ENCODE data around the gene DGCR2. TPM values are rescaled to one million over a fixed set of nuclear protein-coding genes. Genes with fewer than 3 reads are reported as not detected.

Gene DGCR2
- total RNA-seq, 4 donors from 2014 or later: 42.5 to 75.2 (median 50.8) TPM

DNA sequence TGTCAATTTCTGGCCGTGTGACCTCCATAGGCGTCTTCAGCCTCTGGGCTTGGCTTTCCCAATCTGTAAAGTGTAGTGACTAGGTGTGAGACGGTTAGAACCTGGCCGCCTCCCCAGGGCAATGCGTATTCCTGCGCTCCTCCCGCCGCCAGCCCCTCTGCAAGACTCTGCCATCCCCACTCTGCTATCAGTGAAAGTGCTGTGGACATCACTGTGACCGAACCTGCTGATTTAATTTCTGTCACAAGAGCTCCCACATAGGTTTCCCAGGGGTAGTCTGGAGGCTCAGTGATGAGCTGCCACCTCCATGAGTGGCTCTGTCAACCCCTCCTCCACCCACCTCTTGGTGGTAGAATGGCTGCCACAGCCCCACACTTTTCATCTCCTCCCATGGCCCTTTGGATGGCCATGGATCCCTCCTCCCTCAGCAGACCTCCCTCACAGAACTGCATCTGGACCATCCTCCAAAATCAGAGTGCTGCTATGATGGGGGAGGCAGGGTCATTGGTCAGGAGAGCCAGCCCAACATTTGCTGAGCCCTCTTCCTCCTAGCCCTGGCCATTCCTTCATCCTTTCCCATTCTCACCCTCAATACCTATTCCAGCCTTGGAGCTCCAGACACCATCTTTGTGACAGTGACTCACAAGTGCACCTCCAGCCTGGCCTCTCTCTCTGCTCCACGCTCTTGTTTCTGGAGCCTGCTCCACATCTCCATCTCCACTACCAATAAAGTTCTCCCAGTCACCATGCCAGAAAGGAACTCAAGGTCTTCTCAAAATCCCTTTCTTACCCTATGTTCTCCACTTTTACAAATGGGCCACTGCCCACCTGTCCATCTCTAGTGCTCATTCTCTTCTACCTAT lies 29.3 kb upstream of the DGCR2 start:
- DNase-seq: no peak
- Histone ChIP-seq H3K4me1 (peaks cover 6 to 21% (median 18%) of the 10 kb centered on the region in 3 donors), H3K36me3 (no peaks in the 10 kb centered on the region), H3K4me3 (no peak overlapping the region), H3K27ac (no peak overlapping the region), H3K9me3 (peaks cover 0 to 6% (median 0%) of the 10 kb centered on the region in 3 donors), H3K27me3 (peaks cover 7 to 93% (median 27%) of the 10 kb centered on the region in 4 donors)
- intact Hi-C loops (cut with DNase I): no loop called here
- WGBS, 2 donors: 41 to 62% methylated on average over 6 to 8 of the region's 10 CpGs
- TF ChIP-seq POLR2A (IDR thresholded peaks at IDR 0.05) (no peak), CTCF (IDR thresholded peaks at IDR 0.05) (no peak)

DNA sequence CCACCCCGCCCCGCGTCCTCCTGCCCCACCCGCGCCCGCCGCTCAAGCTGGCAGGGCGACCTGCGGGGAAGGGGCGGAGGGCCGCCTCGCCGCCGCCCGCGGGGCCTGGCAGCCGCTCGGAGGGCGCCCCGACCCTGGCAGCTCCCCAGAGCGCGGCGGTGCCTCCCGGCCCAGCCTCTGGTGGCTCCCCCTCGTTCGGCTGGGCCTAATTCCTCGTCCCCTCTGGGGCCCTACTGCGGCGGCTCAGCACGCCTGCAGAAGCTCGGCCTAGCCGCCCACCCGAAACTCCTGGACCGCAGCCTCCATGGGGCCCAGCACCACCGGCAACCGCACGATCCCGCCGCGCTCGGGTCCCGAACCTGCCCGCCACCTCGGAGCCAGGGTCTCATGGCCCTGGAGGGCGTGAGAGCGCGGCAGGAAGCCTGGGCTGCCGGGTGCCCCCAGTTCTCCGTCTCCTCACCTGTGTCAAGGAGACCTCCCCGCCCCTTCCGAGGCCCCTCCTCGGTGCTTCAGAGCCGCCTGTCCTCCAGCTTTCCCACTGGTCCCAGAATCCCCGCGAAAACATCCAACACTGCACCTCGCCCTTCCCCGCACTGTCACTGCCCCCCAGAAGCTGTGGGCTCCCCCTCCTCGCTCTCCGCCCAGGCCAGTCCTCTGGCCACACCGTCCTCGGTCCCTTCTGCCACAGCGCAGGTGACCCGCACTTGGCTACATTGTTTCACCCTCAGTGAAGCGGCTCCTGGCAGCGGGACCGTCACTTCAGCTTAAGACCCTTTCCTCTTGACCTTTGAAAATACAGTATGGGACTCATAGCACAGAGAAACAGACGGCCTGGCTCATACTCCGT lies 28.5 kb upstream of the DGCR2 start:
- TF ChIP-seq POLR2A (IDR thresholded peaks at IDR 0.05) (no peak), CTCF (IDR thresholded peaks at IDR 0.05) (no peak)
- Histone ChIP-seq H3K36me3 (no peaks in the 10 kb centered on the region), H3K9me3 (peaks cover 0 to 6% (median 0%) of the 10 kb centered on the region in 3 donors), H3K27me3 (peaks cover 7 to 85% (median 27%) of the 10 kb centered on the region in 4 donors), H3K4me1 (peaks cover 6 to 21% (median 18%) of the 10 kb centered on the region in 3 donors), H3K27ac (no peak overlapping the region), H3K4me3 (peak overlapping the region in 2 of 4 donors; percentile 41 to 59)
- DNase-seq: no peak
- intact Hi-C loops (cut with DNase I): no loop called here
- 14 to 40% methylated on average over 18 to 26 of the region's 68 CpGs for WGBS, 2 donors

- no peak for DNase-seq
- no peaks in the 10 kb centered on the region for H3K36me3 ChIP-seq
- H3K27ac ChIP-seq: no peak within 1 kb of the TSS
- peak within 1 kb of the TSS; percentile 5 to 59 (median 30) for H3K4me3 ChIP-seq
- H3K27me3 ChIP-seq: peaks cover 7 to 78% (median 27%) of the 10 kb centered on the region in 4 donors
- no peak for TF ChIP-seq POLR2A (IDR thresholded peaks at IDR 0.05)
- TF ChIP-seq CTCF (IDR thresholded peaks at IDR 0.05): no peak
- intact Hi-C loops (cut with DNase I): no loop called here
- no CpG with 5 or more reads among the region's 59 CpGs for WGBS, 2 donors
- H3K9me3 ChIP-seq: peaks cover 0 to 6% (median 0%) of the 10 kb centered on the region in 3 donors
- H3K4me1 ChIP-seq: peaks cover 6 to 22% (median 18%) of the 10 kb centered on the region in 3 donors
These were observed 27.8 kb upstream of the DGCR2 start, which contains the start of gene GSC2 for GRCh38 chr22:19149991-19150390. Gene GSC2, minus strand, starts transcription at chr22:19150292. Its CDS starts 9 bp downstream, at chr22:19150283.

- DNase-seq: no peak
- intact Hi-C loops (cut with DNase I): no loop called here
- TF ChIP-seq CTCF (IDR thresholded peaks at IDR 0.05) (no peak), POLR2A (IDR thresholded peaks at IDR 0.05) (no peak)
- H3K4me3 ChIP-seq: peak overlapping the region; percentile 5 to 59 (median 30)
- peaks cover 6 to 26% (median 18%) of the 10 kb centered on the region in 3 donors for H3K4me1 ChIP-seq
- H3K27ac ChIP-seq: no peak overlapping the region
- 6 to 8% methylated on average over 9 to 29 of the region's 92 CpGs for WGBS, 2 donors
- no peaks in the 10 kb centered on the region for H3K36me3 ChIP-seq
- H3K9me3 ChIP-seq: peaks cover 0 to 6% (median 0%) of the 10 kb centered on the region in 3 donors
- peaks cover 7 to 73% (median 27%) of the 10 kb centered on the region in 4 donors for H3K27me3 ChIP-seq
These were observed 27.1 kb upstream of the DGCR2 start for GRCh38 chr22:19149047-19149883.

Measured in esophagus squamous epithelium (tissue), 5 donors.